ENCODE measurements around the gene DPYD.

DPYD gene

DNA sequence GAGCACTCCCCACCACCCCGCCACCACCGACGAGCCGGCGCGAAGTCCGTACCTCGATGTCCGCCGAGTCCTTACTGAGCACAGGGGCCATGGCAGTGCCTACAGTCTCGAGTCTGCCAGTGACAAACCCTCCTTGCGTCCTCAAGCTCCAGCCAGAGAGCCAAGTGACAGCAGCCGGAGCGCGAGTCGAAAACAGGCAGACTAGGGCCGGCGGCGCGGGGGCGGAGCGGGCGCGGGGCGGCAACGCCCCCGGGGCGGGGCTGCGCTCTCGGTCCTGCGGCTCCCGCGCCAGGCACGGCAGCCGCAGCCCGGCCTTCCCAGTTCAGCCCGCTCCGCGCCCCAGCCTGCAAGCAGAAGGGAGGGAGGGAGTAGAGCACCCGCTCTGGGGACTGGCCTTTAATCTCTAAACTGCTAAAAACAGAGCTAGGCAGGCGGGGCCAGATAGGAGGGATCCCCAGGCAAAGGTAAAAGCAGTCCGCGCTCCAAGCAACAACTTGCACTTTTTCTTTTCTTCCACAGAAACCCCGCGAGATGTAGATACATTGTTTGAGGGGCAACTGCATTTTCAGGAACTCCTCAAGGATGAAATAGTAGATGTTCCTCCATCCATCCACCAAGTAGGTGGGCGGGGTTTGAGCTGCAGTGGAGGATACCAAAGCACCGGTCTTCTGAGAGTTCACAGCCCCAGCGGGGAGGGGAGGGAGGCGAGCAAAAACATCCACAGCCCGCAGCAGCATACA is at the start of gene DPYD:
TSS of gene DPYD (minus strand) at position 203 of the 740 bp plus-strand sequence. CDS start at position 91, 112 bp downstream.
- DNase-seq: peak; percentile 48

DNA sequence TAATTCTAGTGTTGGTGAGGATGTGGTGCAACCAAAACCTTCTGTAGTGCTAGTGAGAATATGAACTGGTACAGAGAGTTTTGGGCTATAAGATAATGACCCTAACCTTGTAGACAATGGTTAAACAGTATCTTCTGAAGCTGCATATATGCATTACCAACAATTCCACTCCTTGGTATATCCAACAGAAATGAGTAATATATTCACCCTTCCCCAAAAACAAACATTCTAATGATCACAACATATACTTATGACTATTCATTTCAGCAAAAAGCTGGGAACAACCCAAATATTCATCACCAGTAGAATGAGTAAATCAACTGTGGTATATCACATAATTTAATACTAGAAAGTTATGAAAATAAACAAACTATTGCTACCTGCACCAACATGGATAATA is 39.6 kb upstream of the DPYD start:
- no peak for DNase-seq

DNA sequence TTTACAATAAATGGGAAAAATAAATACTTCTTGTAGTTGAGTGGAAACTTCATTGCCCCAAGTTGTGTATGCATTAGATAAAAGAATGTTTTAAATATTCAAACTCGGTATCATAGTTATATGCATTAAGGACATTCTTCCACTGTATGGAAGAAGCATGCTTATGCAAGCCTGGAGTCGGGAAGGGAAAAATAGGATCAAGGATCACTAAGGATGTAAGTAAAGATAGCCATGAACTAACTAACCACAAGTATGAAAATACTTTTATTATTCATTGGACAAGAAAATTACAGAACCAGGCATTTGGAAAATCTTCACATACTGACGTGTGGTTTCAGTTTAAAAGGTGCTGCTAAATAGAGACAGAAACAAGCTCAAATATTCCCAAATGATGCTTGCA is 26.9 kb upstream of the DPYD start:
- DNase-seq: no peak

DNA sequence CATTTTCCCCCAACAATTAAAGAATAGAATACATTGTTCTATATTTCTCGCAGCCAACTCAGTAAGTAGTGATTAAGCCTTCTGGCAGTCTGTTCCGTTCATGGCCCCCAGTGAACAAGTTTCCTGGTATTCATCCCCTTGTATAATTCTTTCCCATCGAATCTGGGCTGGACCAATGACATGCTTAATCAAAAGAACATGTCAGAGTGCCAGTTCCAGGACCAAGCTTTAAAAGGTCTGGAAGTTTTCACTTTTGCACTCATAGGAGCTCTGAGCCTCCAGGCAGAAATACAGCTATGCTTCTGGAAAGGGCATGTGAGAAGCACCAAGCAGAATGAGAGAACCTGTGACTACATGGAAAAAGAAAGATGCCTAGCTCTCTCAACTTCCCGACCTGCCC is 22.5 kb upstream of the DPYD start:
- no peak for DNase-seq

DNA sequence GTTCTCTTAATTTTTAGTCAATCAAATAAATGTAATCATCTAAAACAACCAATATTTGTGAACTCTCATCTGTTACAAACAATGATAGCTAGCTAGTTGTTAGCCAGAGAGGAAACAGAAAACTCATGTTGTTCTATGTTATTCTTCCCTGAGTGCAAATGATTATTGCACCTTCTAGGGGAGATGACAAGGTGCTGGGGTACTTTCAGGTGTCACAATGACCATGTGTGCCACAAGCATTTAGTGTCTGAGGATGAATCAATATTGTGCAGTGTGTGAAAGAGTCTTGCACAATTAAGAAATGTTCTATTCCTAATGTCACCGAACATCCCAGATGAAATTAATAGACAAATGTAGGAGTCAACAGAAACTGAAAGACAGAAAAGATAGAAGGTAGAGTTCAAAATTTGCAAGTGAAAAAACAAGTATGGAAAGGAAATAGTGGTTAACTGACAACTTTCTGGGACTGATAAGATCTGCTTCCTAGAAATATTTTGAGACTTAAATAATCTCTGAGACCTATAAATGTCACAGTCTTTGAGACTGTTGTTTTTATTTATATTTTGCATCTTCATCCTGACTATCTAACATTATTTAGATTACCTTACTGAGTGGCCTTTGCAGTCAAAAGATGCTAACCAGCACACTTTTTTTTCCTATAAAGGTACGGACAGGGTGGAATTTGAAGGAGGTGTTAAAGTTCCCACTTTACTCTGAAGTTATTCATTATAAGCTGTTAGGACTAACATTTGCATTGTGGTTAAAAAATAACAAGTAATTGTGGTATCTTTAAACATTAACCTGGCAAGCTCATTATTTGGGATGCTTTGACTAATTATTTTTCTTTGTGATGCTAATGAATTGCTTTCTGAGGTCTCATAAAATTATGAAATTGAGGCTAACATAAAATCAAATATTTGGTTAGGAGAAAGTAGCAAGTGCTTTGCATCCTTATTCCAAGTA is 21.6 kb upstream of the DPYD start:
- no peak for DNase-seq

DNA sequence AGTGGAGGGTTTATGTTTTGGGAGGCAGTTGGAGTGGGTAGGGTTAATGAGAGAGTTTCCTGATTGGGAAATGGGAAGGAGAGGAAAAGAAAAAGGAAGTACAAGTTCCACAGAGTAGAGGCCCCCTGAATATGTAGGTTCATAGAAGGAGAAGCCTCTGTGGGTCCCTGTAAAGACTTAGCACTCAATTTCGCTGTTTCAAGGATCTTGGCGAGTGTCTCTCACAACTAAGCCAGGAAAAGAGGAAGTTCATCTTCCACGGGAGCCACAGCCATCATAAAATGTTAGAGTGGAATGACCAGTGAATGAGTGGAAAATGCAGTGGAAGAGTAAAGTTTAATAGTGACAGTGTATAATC is 17.4 kb upstream of the DPYD start:
- DNase-seq: no peak

DNA sequence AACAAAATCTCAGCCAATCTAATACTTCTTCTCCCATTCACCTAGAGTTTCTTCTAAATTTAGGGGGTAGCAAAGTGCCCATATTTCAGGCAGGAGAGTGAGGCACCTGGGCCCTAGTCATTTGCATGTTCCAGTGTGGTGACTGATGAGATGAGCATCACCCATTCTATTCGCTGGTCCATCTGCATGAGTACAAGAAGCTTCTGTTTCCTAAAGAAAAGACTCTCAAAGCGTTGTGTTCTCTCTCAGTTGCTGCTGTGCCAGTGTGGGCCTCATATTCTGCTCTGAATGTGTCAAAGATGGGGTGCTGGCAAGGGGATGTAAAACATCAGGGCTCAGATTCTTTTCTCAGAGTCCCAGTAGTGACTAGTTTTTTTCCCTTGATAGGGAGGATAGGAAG is 16.1 kb upstream of the DPYD start:
- no peak for DNase-seq

DNA sequence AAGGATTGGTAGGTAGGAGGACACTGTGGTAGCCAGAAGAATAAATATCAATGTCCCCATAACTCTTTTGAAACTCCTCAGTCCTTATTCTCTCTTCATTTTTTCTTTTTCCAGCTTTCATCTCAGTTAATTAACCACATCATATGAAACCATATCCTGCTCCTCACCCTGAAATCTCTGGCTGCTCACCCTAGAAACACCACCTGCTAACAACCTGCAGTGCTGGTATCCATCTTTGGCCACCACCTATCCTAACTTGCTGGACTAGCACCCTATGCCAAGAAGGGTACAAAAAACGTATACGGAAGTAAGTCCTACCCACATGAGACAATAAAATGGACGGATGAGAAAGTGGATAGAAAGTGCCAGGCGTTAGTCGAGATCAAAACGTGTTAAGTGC is 13.7 kb upstream of the DPYD start:
- DNase-seq: no peak

DNA sequence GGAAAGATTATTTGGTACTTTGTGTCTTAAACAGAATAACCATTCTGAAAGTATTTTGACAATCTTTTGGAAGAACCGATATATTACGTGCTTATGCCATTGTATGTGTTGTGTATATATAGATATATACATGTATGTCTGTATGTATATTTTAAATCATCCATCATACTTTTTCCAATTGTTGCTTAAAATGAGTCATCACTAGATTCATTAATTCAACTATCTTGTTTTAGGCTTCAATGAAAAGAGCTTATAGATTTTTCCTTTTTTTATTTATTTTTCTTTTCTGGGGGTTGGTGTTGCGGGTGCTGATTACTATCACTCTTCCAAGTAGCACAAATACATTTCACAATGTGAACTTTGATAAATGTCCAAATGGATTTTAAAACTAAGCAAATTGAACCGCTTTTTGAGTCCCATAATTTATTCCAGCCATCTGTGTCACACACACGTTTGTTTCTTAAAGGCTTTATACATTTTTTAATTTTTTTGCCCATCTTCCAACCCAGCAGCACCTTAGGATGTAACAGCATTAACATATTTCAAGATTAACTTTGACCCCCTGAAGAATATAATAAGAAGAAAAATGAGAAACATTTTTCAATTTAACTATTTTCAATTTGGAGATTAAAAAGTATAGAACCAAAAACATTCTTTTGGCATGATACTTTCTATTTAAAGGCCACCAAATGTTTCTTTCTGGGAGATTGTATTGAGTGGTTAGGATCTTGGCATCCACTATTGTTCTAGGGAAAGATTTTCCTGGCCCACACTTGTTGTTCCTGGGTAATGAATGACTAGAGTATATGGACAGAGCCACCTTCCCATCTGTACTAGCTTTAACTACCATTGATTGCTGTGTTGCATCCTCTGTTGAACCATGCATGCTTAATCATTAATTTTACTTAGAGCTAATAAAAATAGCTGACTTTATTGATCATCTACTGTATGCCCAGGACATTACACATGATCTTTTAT is 9.3 kb upstream of the DPYD start:
- no peak for DNase-seq

DNA sequence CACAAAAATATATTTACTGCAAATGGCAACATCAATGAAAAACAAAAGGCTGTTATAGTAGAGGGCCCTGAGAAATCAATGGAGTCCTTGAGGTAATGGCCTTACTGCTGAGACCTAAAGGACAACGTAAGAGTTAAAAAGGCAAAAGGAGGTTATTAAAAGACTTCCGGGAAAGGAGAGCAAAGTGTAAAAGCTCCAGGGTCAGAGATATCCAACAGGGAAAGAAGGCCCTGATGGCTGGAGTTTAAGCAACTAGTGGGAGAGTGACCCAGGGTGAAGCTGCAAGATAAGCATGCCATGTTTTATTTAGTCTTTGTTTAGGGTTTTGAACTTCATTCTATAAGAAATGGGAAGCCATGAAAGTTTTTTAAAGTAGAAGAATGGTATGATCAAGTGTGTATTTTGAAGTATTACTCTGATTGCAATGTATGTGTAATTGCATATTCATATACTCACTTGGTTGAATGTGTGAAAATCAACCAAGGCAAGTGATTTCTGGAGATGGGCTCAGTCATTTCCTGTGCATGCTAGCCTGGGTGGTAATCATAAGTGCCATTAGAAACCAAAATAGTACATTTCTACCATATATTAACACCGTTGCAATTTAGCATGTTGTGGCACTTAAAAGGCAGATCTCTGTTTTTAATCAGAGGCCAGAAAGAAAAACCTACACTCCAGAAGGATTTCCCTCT is 5.3 kb upstream of the DPYD start:
- no peak for DNase-seq

DNA sequence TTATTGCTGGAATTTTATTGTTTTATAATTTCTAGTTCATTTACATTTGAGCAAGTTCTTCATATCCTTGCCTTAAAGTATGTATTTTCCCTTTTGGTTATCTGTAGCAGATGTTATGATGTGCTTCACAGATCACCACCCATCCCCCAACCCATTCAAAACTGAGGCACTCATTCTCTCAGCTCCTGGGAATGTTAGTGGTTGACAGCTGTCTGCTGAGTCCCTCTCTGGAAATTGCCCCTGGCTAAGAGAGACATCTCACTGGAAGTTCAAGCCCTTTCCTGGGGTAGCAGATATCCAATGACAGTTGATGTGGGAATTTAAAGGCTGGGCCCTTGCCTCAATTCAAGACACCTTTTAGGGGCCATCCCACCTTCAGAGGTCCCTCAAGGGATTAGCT is 4.3 kb upstream of the DPYD start:
- no peak for DNase-seq

DNA sequence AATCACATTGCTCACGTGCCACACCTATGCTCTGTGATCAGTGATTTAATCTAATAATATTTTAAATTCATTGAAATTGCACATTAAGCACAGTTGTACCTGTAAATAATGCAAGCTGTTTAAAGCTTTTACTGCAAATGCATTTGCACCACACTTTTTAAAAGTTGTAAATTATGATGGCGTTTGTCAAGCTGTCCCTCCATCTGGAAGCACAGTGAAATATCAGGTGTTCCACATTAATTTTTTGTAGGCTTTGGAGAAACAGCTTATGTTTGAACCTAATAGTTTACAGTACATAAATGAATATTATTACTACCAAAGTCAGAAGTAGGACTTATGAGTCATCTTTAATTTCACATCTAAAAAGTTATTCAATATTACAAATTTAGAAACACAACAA is 3.0 kb upstream of the DPYD start:
- DNase-seq: no peak

DNA sequence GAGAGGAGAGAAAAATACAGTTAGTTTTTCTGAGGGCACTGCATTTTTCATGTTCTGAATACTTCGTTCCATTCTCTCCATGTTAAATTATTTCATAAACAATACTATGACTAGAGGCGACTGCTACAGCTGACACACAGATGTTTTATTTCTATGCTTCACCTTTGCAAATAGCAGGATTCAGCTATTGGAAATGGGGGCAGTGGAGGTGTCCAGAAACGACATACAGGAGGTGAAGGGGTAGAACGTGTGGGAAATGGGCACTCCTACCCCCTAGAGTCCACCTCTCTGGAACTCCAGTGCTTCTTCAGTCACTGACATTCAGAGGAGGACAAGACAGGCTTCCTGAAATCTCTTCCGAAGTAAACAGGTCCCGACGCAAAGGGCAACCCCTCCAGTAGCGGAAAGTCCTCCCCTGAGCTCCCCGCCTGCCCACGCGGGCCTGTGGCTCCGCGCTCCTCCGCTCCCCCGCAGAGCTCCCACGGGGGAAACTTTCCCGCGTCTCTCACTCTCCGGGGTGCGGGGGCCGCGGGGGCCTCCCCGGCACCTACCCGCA is 480 bp downstream of the DPYD start:
- DNase-seq: no peak

DNA sequence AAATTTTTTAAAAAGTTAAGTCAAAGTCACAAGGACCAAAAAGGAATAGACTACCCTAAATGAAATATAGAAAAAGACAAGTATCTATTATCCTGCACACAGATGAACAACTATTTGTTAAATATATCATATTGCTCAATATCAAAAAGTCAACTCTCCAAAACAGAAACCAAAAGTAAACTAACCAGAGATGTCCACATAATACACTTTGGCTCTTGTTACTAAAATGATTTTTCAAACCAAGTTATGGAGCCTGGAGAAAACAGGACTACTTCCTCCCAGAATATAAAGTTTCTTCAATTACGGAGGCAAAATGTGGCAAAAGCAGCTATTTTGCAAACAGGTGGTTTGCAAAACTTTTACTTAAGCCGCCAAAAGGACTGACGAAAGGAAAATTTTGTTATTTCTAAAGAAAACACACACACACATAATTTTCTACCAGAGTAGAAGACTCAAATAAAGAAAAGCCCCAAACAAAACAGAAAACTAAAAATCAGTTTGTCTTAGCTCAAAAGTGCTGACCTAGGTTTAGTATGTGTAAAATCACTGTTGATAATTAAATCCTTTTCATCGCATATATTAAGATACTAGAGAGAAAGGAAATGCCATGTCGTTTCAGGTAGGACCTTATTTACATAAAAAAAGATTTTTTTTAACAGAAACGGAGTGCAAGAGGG is 1.1 kb downstream of the DPYD start:
- DNase-seq: no peak

DNA sequence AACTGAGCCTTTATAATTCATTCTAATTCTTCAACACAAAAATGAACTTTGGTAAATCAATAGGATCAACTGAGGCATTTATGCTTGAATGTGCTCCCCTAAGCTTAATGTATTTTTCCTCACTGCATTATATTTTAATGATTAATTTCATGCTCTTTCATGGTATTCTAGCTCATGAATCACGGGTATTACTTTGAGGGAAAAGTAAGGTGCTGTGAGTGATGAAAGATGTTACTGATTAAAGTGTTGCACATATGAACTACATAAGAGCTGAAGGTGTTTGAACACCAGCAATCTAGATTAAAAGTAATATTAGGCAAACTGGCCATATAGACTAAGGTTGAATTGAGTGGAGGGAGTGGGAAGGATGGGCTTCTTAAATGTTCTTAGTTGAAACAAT is 1.9 kb downstream of the DPYD start:
- no peak for DNase-seq

DNA sequence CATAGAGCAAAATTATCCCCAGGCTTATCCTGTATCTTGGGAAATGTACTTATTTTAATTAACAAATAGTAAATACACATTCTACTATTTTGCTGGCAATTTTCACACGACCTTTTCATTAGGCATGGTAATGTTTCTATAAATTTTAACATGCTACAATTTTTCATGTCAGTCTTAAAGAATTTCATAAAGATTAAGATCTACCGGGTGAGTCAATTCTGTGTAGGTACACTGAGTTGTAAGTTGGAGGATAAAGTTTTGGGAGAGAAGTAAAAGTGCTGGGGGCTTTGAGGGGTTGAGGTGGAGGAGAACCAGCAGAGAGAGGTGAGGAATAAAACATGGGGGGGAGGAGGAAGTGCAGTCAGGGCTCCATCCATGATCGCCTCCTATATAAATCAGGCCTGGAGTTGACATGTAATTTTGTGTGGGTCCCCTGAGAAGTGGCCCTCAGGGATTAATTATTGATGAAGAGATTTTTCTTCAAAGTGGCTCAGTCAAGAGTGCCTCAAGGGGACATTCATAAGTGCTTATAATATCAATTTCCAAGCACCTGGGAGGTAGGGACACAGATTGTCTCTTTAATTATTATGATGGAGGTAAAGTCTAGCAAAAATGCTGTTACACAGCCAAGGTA is 7.2 kb downstream of the DPYD start:
- no peak for DNase-seq

DNA sequence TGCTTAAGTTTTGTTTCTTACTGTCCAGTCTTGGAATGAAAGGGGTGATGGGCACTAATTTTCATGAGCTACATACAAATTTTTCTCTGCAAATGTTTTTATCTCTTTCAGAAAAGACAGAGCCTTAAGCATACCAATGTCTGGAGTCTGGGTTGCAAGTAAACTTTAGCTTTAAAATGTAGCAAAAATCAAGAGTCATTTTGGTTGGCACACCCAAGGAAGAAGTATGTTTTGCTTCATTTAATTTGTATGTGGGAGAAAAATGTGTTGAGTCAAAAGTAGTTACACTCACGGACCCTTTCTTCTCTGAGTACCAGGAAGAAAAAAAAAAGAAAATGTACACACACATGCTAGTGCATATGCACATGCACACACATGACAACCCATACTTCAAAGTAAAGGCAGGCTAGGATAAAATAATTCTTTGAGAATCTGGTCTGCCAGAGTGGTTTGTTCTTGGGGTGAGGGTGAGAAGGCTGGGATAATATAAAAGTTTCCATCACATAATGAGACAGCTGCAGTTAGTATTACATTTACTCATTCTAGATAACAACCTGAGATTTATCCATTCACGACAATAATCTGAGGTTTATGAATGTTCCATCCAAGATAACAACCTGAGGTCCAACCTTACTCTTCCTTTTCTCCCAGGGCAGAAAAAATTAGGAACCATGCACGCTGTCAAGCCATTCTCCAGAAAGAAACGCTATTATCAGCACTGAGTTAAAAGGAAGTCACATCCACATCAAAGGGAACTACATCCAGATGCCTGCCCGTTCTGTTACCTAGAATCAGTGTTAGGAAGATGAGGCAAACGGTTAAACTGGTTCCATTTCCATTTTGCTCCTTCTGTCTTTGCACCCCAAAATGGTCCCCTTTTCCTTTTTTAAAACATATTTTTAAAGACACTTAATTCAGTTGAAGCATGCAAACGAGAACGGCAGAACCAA is 9.3 kb downstream of the DPYD start:
- no peak for DNase-seq

DNA sequence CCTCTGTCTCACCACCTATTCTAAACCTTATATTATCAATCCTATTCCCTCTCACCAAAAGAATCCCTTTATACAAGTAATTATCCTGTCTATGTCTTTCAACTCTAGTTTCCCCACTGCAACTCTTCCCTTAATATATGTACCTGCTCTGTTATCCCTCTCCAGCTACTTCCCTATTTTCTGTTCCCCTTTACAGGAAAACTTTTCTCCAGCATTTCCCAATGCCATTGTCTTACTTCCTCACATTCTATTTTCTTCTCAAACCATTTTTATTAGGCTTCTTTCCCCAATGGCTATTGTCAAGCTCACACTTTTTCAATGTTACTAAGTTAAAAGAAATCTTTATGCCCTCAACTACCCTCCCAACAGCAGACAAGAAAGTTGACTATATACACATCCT is 11.6 kb downstream of the DPYD start:
- DNase-seq: no peak

DNA sequence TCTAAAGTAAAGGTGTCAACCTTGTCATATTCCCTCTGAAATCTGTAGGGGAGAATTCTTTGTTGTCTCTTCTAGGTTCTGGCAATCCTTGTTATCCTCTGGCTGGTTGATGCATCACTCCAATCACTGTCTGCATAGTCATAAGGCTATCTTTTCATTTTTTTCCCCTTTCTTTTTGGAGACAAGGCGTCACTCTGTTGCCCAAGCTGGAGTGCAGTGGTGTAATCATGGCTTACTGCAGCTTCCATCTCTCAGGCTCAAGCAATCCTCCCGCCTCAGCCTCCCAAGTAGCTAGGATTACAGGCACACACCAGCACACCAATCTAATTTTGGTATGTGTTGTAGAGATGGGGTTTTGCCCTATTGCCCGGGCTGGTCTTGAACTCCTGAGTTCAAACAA is 12.9 kb downstream of the DPYD start:
- DNase-seq: no peak
